ENCODE data around the gene PDCD6IP.

PDCD6IP gene

GRCh38 chr3:33895658-33896057 lies 97.2 kb downstream of the PDCD6IP start:
- TF ChIP-seq CTCF (IDR thresholded peaks at IDR 0.05; ENCODE audit: control insufficient read depth, extremely low read depth, insufficient read depth), result no peak

GRCh38 chr3:33897306-33897705 lies 98.9 kb downstream of the PDCD6IP start:
- no peak for DNase-seq (ENCODE audit: low read depth)
- TF ChIP-seq CTCF (IDR thresholded peaks at IDR 0.05; ENCODE audit: control insufficient read depth, extremely low read depth, insufficient read depth), result no peak

More at GRCh38 chr3:33895658-33896057, 97.2 kb downstream of the PDCD6IP start:
- DNase-seq (ENCODE audit: low read depth), result no peak
- H3K4me3 ChIP-seq (ENCODE audit: low read depth, low read length), result no peak overlapping the region

GRCh38 chr3:33898901-33899300 lies 100.5 kb downstream of the PDCD6IP start:
- H3K4me3 ChIP-seq (ENCODE audit: low read depth, low read length), result no peak overlapping the region
- TF ChIP-seq CTCF (IDR thresholded peaks at IDR 0.05; ENCODE audit: control insufficient read depth, extremely low read depth, insufficient read depth), result no peak
- no peak for DNase-seq (ENCODE audit: low read depth)

More at GRCh38 chr3:33897306-33897705, 98.9 kb downstream of the PDCD6IP start:
- no peak overlapping the region for H3K4me3 ChIP-seq (ENCODE audit: low read depth, low read length)

GRCh38 chr3:33900440-33900808 lies 102.0 kb downstream of the PDCD6IP start:
- H3K4me3 ChIP-seq (ENCODE audit: low read depth, low read length), result no peak overlapping the region
- no peak for TF ChIP-seq CTCF (IDR thresholded peaks at IDR 0.05; ENCODE audit: control insufficient read depth, extremely low read depth, insufficient read depth)
- DNase-seq (ENCODE audit: low read depth), result no peak

GRCh38 chr3:33900809-33901505 lies 102.5 kb downstream of the PDCD6IP start:
- no peak for DNase-seq (ENCODE audit: low read depth)
- TF ChIP-seq CTCF (IDR thresholded peaks at IDR 0.05; ENCODE audit: control insufficient read depth, extremely low read depth, insufficient read depth), result no peak
- no peak overlapping the region for H3K4me3 ChIP-seq (ENCODE audit: low read depth, low read length)

- no peak for DNase-seq (ENCODE audit: low read depth)
- no peak overlapping the region for H3K4me3 ChIP-seq (ENCODE audit: low read depth, low read length)
- TF ChIP-seq CTCF (IDR thresholded peaks at IDR 0.05; ENCODE audit: control insufficient read depth, extremely low read depth, insufficient read depth), result no peak
Measured at GRCh38 chr3:33901862-33902563, 103.6 kb downstream of the PDCD6IP start.

Measured in LNCaP clone FGC (cell line).